ENCODE measurements around the gene OR2G3. TPM values are rescaled to one million over a fixed set of nuclear protein-coding genes. Genes with fewer than 3 reads are reported as not detected.

Gene OR2G3
- total RNA-seq: not detected in 2 replicates

DNA sequence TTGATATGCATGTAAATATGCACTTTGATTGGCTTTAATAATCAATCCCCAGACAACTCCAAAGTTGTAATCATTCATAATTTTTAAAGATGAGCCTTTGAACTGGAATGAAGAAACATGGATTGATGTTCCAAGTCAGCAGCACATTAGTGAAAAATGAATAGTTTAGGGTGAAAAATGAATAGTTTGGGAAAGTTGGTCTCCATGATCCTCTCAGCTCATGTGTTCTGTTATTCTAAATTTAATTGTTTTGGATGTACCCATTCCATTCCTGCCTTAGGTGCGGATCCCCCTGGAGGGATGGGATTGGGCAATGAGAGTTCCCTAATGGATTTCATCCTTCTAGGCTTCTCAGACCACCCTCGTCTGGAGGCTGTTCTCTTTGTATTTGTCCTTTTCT, at the start of gene OR2G3:
Gene OR2G3 (plus strand): TSS at position 301 of the 400 bp plus-strand sequence. CDS start 0 bp downstream, at position 301.

DNA sequence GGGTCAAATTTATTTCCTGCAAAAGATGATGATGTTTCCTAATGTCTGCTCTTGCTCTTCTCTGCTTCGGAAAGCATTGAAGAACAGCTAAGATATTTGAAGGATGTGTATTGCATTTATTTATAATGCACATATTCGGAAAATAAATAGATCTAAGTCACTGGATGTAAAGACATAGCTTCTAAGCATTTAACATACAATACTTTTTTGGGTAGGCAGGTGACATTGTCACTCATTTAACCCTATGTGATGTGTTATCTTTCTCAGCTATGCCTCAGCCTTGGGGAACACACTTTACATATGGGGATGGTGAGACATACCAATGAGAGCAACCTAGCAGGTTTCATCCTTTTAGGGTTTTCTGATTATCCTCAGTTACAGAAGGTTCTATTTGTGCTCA, 17.3 kb upstream of the OR2G3 start, which contains the start of gene OR2G2:
Gene OR2G2 (plus strand): TSS at position 301 of the 400 bp plus-strand sequence. CDS start 0 bp downstream, at position 301.

Other genes starting within 250 kb of the OR2G3 start
- 3.4 TPM in 1 of 2 replicates, not detected in the other for gene NLRP3, start 189.4 kb upstream of the OR2G3 start, total RNA-seq
- not detected in 2 replicates for gene OR2B11, start 147.5 kb upstream of the OR2G3 start, total RNA-seq
- not detected in 2 replicates for gene OR2C3, start 69.1 kb upstream of the OR2G3 start, total RNA-seq
- gene GCSAML, start 56.5 kb upstream of the OR2G3 start, total RNA-seq: not detected in 2 replicates
- gene OR2G2, start 17.2 kb upstream of the OR2G3 start, total RNA-seq: not detected in 2 replicates
- not detected in 2 replicates for gene OR13G1, start 74.2 kb downstream of the OR2G3 start, total RNA-seq
- gene OR6F1, start 111.1 kb downstream of the OR2G3 start, total RNA-seq: not detected in 2 replicates
- not detected in 2 replicates for gene OR14K1, start 133.0 kb downstream of the OR2G3 start, total RNA-seq
- not detected in 2 replicates for gene OR14A2, start 142.6 kb downstream of the OR2G3 start, total RNA-seq
- gene OR1C1, start 155.0 kb downstream of the OR2G3 start, total RNA-seq: not detected in 2 replicates
- not detected in 2 replicates for gene OR14A16, start 218.5 kb downstream of the OR2G3 start, total RNA-seq
- not detected in 2 replicates for gene OR11L1, start 236.3 kb downstream of the OR2G3 start, total RNA-seq